ENCODE results near the gene NKD1. TPM values are rescaled to one million over a fixed set of nuclear protein-coding genes. Genes with fewer than 3 reads are reported as not detected.
A peak's percentile ranks its signal among the peaks of the same experiment; 100 is the strongest.

The NKD1 gene
- total and polyA plus RNA-seq, 2 donors (not counting 1 experiment from before 2014, with no cell fraction given), result 0.16 to 1.9 TPM

DNA sequence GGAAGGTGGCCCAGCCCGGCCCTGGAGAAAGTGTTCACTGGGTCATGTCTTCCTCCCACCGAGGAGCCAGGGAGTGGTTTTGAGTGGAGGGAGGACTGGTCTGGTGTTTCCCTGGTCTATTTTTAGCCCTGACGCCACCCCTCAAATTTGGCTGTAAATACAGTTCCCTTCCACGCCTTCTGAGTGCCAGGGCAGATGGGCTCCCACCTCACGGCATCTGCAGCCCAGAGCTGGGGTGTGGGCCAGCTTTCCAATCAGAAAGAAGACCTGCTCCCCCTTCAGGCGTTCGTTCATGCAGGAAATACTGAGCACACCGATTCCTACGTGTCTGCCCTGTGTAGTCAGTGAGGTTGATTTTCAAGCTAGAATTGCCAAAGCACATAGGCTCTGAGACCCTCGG is 79.2 kb downstream of the NKD1 start:
- H3K27ac Mint-ChIP-seq, result peak overlapping the region; percentile 66
- no peaks in the 10 kb centered on the region for H4K20me1 ChIP-seq (ENCODE audit: control insufficient read depth, insufficient read depth, low read length, poor library complexity, severe bottlenecking)
- DNase-seq (peak; percentile 65), ATAC-seq (ENCODE audit: low read depth) (peak; percentile 82)
- WGBS (ENCODE audit: insufficient coverage), result 8% methylated on average over 8 of the region's 10 CpGs
- peaks cover 0 to 3% (median 0%) of the 10 kb centered on the region in 3 donors for H3K9me3 ChIP-seq (ENCODE audit: control extremely low read depth in 1 of 3, control insufficient read depth in 2 of 3, insufficient read depth in 1 of 3, low read length in 2 of 3)
- H3K79me2 ChIP-seq (ENCODE audit: control insufficient read depth, insufficient read depth, low read length), result no peaks in the 10 kb centered on the region
- TF ChIP-seq EZH2 (IDR thresholded peaks at IDR 0.05; ENCODE audit: borderline replicate concordance, insufficient read depth, low read depth, low read length, poor library complexity, severe bottlenecking), result no peak
- TF ChIP-seq, protein P1, sequence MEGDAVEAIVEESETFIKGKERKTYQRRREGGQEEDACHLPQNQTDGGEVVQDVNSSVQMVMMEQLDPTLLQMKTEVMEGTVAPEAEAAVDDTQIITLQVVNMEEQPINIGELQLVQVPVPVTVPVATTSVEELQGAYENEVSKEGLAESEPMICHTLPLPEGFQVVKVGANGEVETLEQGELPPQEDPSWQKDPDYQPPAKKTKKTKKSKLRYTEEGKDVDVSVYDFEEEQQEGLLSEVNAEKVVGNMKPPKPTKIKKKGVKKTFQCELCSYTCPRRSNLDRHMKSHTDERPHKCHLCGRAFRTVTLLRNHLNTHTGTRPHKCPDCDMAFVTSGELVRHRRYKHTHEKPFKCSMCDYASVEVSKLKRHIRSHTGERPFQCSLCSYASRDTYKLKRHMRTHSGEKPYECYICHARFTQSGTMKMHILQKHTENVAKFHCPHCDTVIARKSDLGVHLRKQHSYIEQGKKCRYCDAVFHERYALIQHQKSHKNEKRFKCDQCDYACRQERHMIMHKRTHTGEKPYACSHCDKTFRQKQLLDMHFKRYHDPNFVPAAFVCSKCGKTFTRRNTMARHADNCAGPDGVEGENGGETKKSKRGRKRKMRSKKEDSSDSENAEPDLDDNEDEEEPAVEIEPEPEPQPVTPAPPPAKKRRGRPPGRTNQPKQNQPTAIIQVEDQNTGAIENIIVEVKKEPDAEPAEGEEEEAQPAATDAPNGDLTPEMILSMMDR (IDR thresholded peaks at IDR 0.05), result peak; percentile 16
- H3K27me3 ChIP-seq (replicated peaks in 1 of 4; ENCODE audit: control extremely low read depth in 1 of 4, control insufficient read depth in 3 of 4, insufficient read depth in 4 of 4, low read length in 3 of 4), result no peaks in the 10 kb centered on the region
- H3K9ac ChIP-seq (ENCODE audit: low read length), result peak overlapping the region; percentile 41
- peak overlapping the region; percentile 53 for H3K4me3 Mint-ChIP-seq
- peak overlapping the region; percentile 61 for H3K4me2 ChIP-seq (replicated peaks; ENCODE audit: low read depth, low read length, poor library complexity, severe bottlenecking)
- H3K27ac ChIP-seq (ENCODE audit: low read length in 2 of 2), result no peak overlapping the region
- no peaks in the 10 kb centered on the region for H3K36me3 ChIP-seq (replicated peaks in 1 of 2; ENCODE audit: control extremely low read depth in 1 of 2, control insufficient read depth in 1 of 2, extremely low read depth in 1 of 2, insufficient read depth in 2 of 2, low read length in 1 of 2)
- peaks cover 12 to 14% of the 10 kb centered on the region in 2 donors for H3K4me1 ChIP-seq (ENCODE audit: control insufficient read depth in 2 of 2, insufficient read depth in 2 of 2, low read length in 2 of 2)
- CTCF ChIA-PET, result interaction anchor here (0.7 to 2.1 kb wide), 8 partner anchors 37 to 560 kb away, joined by 3 to 13 read pairs (median 4); partner anchors contain the start of gene NKD1
- H3K9me3 Mint-ChIP-seq (ENCODE audit: insufficient read depth), result no peaks in the 10 kb centered on the region
- H3K27me3 Mint-ChIP-seq, result no peaks in the 10 kb centered on the region
- no peak overlapping the region for H3K4me3 ChIP-seq (ENCODE audit: control extremely low read depth in 1 of 5, extremely low read depth in 1 of 5, insufficient read depth in 1 of 5, low read depth in 2 of 5, low read length in 4 of 5)
- intact Hi-C loops (cut with micrococcal nuclease), result loop anchor here (1.0 kb wide), 1 partner anchor 80 kb away; no protein-coding TSS in a partner anchor
- H2AFZ ChIP-seq (ENCODE audit: insufficient read depth, low read depth, low read length, poor library complexity, severe bottlenecking), result peak overlapping the region; percentile 68
- peaks cover 13% of the 10 kb centered on the region for H3K4me1 Mint-ChIP-seq
- POLR2A ChIA-PET, result interaction anchor here (1.0 kb wide), 1 partner anchor 381 kb away, joined by 3 read pairs; no protein-coding TSS in a partner anchor

DNA sequence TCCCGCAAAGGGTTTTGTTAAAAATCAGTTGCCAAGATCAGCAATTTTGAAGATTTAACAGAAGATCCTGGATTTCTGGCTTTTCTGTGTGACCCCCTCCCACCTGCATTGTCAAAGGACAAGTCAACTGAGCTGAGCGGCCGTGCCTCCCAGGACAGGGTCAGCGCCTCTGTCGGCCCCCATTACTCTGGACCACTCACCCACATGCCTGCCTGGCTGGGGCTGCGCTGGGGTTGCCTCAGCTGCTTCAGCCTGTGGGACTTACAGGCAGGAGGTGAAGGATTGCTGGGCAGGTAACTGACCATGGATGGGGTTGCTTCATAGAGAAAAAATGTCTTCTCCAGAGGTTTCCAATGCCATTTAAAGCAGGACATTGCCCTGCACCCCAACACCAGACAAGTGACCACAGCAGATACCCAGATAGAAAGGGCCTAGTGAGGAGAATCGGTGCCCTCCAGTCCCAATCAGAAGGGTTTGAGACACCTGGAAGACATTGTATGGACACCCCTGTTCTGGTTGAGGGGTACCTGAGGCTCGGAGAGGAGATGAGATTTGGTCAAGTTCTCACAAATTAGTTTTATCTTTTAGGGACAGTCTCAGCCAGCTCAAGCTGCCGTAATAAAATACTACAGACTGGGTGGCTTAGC is 80.1 kb downstream of the NKD1 start:
- Mint-ChIP-seq H3K4me3 (no peak overlapping the region), H3K27ac (no peak overlapping the region), H3K9me3 (ENCODE audit: insufficient read depth) (no peaks in the 10 kb centered on the region), H3K4me1 (peaks cover 13% of the 10 kb centered on the region), H3K27me3 (no peaks in the 10 kb centered on the region)
- Histone ChIP-seq H3K4me1 (ENCODE audit: control insufficient read depth in 2 of 2, insufficient read depth in 2 of 2, low read length in 2 of 2) (peaks cover 12 to 14% of the 10 kb centered on the region in 2 donors), H3K9ac (ENCODE audit: low read length) (no peak overlapping the region), H3K9me3 (ENCODE audit: control extremely low read depth in 1 of 3, control insufficient read depth in 2 of 3, insufficient read depth in 1 of 3, low read length in 2 of 3) (peaks cover 0 to 3% (median 0%) of the 10 kb centered on the region in 3 donors), H3K27me3 (replicated peaks in 1 of 4; ENCODE audit: control extremely low read depth in 1 of 4, control insufficient read depth in 3 of 4, insufficient read depth in 4 of 4, low read length in 3 of 4) (no peaks in the 10 kb centered on the region), H2AFZ (ENCODE audit: insufficient read depth, low read depth, low read length, poor library complexity, severe bottlenecking) (no peak overlapping the region), H3K27ac (ENCODE audit: low read length in 2 of 2) (no peak overlapping the region), H3K36me3 (replicated peaks in 1 of 2; ENCODE audit: control extremely low read depth in 1 of 2, control insufficient read depth in 1 of 2, extremely low read depth in 1 of 2, insufficient read depth in 2 of 2, low read length in 1 of 2) (no peaks in the 10 kb centered on the region), H4K20me1 (ENCODE audit: control insufficient read depth, insufficient read depth, low read length, poor library complexity, severe bottlenecking) (no peaks in the 10 kb centered on the region), H3K4me2 (replicated peaks; ENCODE audit: low read depth, low read length, poor library complexity, severe bottlenecking) (no peak overlapping the region), H3K79me2 (ENCODE audit: control insufficient read depth, insufficient read depth, low read length) (no peaks in the 10 kb centered on the region), H3K4me3 (ENCODE audit: control extremely low read depth in 1 of 5, extremely low read depth in 1 of 5, insufficient read depth in 1 of 5, low read depth in 2 of 5, low read length in 4 of 5) (no peak overlapping the region)
- POLR2A ChIA-PET, result no interaction called here
- intact Hi-C loops (cut with micrococcal nuclease), result no loop called here
- ATAC-seq (ENCODE audit: low read depth) (no peak), DNase-seq (no peak)
- CTCF ChIA-PET, result interaction anchor here (0.7 to 2.1 kb wide), 11 partner anchors 33 to 417 kb away, joined by 3 to 13 read pairs (median 4); partner anchors contain the start of gene NKD1
- WGBS (ENCODE audit: insufficient coverage), result 90% methylated on average over 8 of the region's 9 CpGs
- TF ChIP-seq, protein P1 (IDR thresholded peaks at IDR 0.05), result no peak
- no peak for TF ChIP-seq EZH2 (IDR thresholded peaks at IDR 0.05; ENCODE audit: borderline replicate concordance, insufficient read depth, low read depth, low read length, poor library complexity, severe bottlenecking)
